Peyer's patch (tissue), 4 donors: ENCODE measurements around the gene SMURF2.

Experiments used
- POLR2A ChIP-seq, 2 donors: fragments of 450-650 bp; IDR thresholded peaks; one replicate each; pipeline ENCODE4 v1.5.1; 2017; ENCODE audit warnings: antibody characterized with exemption in 2 of 2, mild to moderate bottlenecking in 2 of 2, moderate library complexity in 2 of 2
- TF ChIP-seq, protein P1 (sequence below), 6 experiments: fragments of 450-650 bp in 4 of 6; fragments of 200-600 bp in 2 of 6; sonication (generic) in 1 of 6; IDR thresholded peaks; one replicate each; pipeline ENCODE4 v1.5.1; 2017 to 2019; ENCODE audit warnings: antibody characterized with exemption in 6 of 6, mild to moderate bottlenecking in 3 of 6, moderate library complexity in 1 of 6

DNA sequence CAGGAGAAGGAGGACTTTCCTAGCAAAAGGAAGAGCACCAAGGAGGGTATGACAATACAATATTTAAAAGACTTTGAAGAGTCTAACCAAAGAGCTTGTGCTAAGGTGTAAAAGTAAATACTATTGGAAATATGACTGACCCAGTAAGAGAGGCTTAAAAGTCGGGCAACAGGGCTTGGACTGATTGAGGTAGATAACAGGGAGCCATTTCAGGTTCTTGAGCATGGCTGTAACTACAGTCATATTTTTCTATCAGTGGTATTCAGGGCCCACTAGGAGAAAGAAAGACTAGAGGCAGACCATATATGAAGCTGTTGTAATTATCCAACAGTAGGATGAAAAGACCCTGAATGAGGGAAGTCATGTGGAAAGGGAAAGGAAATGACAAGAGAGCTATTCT, 62.3 kb downstream of the SMURF2 start:
- TF ChIP-seq, protein P1, sequence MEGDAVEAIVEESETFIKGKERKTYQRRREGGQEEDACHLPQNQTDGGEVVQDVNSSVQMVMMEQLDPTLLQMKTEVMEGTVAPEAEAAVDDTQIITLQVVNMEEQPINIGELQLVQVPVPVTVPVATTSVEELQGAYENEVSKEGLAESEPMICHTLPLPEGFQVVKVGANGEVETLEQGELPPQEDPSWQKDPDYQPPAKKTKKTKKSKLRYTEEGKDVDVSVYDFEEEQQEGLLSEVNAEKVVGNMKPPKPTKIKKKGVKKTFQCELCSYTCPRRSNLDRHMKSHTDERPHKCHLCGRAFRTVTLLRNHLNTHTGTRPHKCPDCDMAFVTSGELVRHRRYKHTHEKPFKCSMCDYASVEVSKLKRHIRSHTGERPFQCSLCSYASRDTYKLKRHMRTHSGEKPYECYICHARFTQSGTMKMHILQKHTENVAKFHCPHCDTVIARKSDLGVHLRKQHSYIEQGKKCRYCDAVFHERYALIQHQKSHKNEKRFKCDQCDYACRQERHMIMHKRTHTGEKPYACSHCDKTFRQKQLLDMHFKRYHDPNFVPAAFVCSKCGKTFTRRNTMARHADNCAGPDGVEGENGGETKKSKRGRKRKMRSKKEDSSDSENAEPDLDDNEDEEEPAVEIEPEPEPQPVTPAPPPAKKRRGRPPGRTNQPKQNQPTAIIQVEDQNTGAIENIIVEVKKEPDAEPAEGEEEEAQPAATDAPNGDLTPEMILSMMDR (IDR thresholded peaks at IDR 0.05): no peak
- TF ChIP-seq POLR2A (IDR thresholded peaks at IDR 0.05): no peak
